Measurements from ENCODE around the gene CCNO.

Gene CCNO

GRCh38 chr5:55205001-55205400 is 28.4 kb downstream of the CCNO start:
- DNase-seq (ENCODE audit: extremely low read depth, low read depth), result no peak
- TF ChIP-seq, protein P1, sequence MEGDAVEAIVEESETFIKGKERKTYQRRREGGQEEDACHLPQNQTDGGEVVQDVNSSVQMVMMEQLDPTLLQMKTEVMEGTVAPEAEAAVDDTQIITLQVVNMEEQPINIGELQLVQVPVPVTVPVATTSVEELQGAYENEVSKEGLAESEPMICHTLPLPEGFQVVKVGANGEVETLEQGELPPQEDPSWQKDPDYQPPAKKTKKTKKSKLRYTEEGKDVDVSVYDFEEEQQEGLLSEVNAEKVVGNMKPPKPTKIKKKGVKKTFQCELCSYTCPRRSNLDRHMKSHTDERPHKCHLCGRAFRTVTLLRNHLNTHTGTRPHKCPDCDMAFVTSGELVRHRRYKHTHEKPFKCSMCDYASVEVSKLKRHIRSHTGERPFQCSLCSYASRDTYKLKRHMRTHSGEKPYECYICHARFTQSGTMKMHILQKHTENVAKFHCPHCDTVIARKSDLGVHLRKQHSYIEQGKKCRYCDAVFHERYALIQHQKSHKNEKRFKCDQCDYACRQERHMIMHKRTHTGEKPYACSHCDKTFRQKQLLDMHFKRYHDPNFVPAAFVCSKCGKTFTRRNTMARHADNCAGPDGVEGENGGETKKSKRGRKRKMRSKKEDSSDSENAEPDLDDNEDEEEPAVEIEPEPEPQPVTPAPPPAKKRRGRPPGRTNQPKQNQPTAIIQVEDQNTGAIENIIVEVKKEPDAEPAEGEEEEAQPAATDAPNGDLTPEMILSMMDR (IDR thresholded peaks at IDR 0.05; ENCODE audit: low read depth, low read length, missing control alignments), result no peak
- H3K4me3 ChIP-seq (replicated peaks; ENCODE audit: low read depth, low read length), result no peak overlapping the region

DNA sequence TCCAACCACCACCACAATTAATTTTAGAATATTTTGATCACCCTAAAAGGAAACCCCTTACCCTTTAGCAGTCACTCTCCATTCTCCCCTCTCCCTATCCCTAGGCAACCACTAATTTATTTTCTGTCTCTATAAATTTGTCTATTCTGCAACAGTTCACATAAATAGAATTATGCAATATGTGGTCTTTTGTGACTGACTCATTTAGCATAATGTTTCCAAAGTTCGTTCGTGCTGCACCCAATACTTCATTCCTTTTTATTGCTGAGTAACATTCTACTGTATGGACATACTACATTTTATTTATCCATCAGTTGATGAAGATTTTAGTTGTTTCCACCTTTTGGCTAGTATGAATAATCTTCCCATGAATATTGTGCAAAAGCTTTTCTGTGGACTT is 42.2 kb downstream of the CCNO start:
- no peak for DNase-seq (ENCODE audit: extremely low read depth, low read depth)
- TF ChIP-seq, protein P1 (IDR thresholded peaks at IDR 0.05; ENCODE audit: low read depth, low read length, missing control alignments), result no peak
- H3K4me3 ChIP-seq (replicated peaks; ENCODE audit: low read depth, low read length), result no peak overlapping the region

DNA sequence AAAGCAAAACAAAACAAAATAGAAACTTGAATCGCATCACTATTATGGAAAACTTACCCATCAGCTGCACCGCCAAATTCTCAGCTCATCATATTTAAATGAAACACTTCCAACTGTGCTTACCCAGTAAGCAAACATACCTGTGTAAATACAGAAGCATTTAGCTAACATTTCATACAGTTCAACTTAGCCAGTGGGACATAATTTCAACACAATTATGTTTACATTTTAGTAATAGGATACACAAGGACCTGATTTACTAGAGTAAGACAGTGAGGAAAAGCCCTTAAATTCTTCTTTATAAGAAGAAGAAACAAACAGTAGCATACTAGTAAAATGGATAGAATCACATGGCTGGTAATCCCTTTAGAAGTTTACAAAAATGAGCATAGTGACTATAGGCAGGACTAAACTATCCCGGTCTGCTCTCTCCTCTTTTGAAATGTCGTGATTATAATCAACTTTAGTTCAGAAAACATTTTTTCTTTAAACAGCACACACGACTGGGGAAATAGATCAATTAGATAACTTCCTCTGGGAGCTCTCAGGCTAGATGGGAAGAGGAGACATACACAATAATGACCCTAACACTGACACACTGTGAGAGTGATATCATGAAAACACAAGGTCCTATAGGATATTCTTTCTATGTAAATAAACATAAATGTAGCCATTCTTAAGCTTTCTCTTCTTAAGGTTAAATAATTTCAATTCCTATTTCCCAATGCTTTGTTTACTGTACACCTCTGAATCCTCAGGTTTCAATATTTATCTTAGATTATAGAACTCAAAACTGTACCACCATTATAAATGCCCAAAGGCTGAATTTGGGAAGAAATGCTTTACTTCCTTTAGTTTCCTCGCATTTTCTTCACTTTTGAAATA is 44.5 kb downstream of the CCNO start:
- no peak for DNase-seq (ENCODE audit: extremely low read depth, low read depth)
- TF ChIP-seq, protein P1 (IDR thresholded peaks at IDR 0.05; ENCODE audit: low read depth, low read length, missing control alignments), result no peak
- H3K4me3 ChIP-seq (replicated peaks; ENCODE audit: low read depth, low read length), result no peak overlapping the region

DNA sequence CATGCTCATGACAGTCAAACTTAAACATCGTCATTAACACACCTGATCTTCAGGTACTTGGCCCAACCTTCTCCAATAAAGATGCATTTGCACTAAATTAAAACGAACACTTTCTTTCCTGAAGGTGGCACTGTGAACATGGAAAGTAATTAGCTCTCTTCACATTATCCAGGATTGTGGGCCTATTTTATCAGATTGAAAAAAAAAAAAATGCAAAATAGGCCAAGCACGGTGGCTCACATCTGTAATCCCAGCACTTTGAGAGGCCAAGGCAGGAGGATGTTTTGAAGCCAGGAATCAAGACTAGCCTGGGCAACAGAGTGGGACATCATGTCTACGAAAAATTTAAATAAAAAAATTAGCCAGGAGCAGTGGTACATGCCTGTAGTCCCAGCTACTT is 46.0 kb downstream of the CCNO start:
- no peak for DNase-seq (ENCODE audit: extremely low read depth, low read depth)
- TF ChIP-seq, protein P1 (IDR thresholded peaks at IDR 0.05; ENCODE audit: low read depth, low read length, missing control alignments), result no peak
- H3K4me3 ChIP-seq (replicated peaks; ENCODE audit: low read depth, low read length), result no peak overlapping the region
